Upper lobe of left lung (tissue), 6 donors: Measurements from ENCODE around the gene CXCL17. TPM values are rescaled to one million over a fixed set of nuclear protein-coding genes. Genes with fewer than 3 reads are reported as not detected.
A peak's percentile ranks its signal among the peaks of the same experiment; 100 is the strongest.

Source experiments
- ATAC-seq, 2 donors: fragments of 200-7000 bp; cut with Tn5 transposase; one replicate each; pipeline ENCODE4 v1.9.1; 2022; ENCODE audit warnings: mild to moderate bottlenecking in 2 of 2, moderate library complexity in 2 of 2; ENCODE audit not compliant: low FRiP score in 2 of 2
- DNase-seq, 2 donors: peaks; one replicate each; pipeline ENCODE4 v3.0.0-alpha.2; 2019 to 2020
- H3K27ac ChIP-seq, 4 donors: fragments of 200-600 bp; sonication (generic); one replicate each; pipeline ENCODE4 v1.5.1; 2016 to 2019
- H3K27me3 ChIP-seq, 4 donors: fragments of 200-600 bp; sonication (generic); one replicate each; pipeline ENCODE4 v1.5.1; 2017 to 2019
- H3K36me3 ChIP-seq, 4 donors: fragments of 200-600 bp; sonication (generic); one replicate each; pipeline ENCODE4 v1.5.1; 2016 to 2019
- H3K4me1 ChIP-seq, 4 donors: fragments of 200-600 bp; sonication (generic); one replicate each; pipeline ENCODE4 v1.5.1; 2018 to 2019
- H3K4me3 ChIP-seq, 4 donors: fragments of 200-600 bp; sonication (generic); one replicate each; pipeline ENCODE4 v1.5.1; 2017 to 2019; ENCODE audit warnings: mild to moderate bottlenecking in 2 of 4, moderate library complexity in 1 of 4
- H3K9me3 ChIP-seq, 4 donors: fragments of 200-600 bp; sonication (generic); one replicate each; pipeline ENCODE4 v1.5.1; 2018 to 2019
- CTCF ChIP-seq, 6 experiments: fragments of 450-650 bp in 4 of 6; fragments of 200-600 bp in 2 of 6; sonication (generic) in 2 of 6; IDR thresholded peaks; one replicate each; pipeline ENCODE4 v1.5.1; 2016 to 2019; ENCODE audit warnings: antibody characterized with exemption in 6 of 6
- EP300 ChIP-seq, 4 donors: sonication (generic); formaldehyde crosslinking; IDR thresholded peaks; one replicate each; pipeline ENCODE4 v1.5.1; 2017; ENCODE audit warnings: antibody characterized with exemption in 4 of 4, control low read depth in 2 of 4
- POLR2A ChIP-seq, 4 donors: fragments of 450-650 bp; IDR thresholded peaks; one replicate each; pipeline ENCODE4 v1.5.1; 2016 to 2017; ENCODE audit warnings: antibody characterized with exemption in 4 of 4, mild to moderate bottlenecking in 2 of 4
- POLR2AphosphoS5 ChIP-seq, 2 donors: sonication (generic); formaldehyde crosslinking; IDR thresholded peaks; one replicate each; pipeline ENCODE4 v1.5.1; 2017; ENCODE audit warnings: antibody characterized with exemption in 2 of 2
- WGBS, 2 donors: methylation state at CpG; one replicate each; pipeline ENCODE4 v1.1.5; 2017 to 2018; 5-methylcytosine and 5-hydroxymethylcytosine counted together
- total RNA-seq, 6 donors: library from RNA; depleted of rRNA in 4 of 6; stranded (reverse); fragments of >200 nt in 4 of 6; gene quantifications; one replicate each; pipeline versions ENCODE4 v1.1.0 to v1.2.1, GENCODE V29; 2016 to 2021
- donor health status: DM: no; HTN: no; CAD: no; lungs with moderate emphysema.
- donor health status: DM: no; HTN: yes; CAD: no; lungs with severe emphysema.

The CXCL17 gene
- total RNA-seq, 6 donors from 2014 or later = 31.4 to 155 (median 92.3) TPM

GRCh38 chr19:42469311-42470235, 26.8 kb upstream of the CXCL17 start:
- TF ChIP-seq POLR2AphosphoS5 (IDR thresholded peaks at IDR 0.05) = no peak
- no peak for TF ChIP-seq CTCF (IDR thresholded peaks at IDR 0.05)
- TF ChIP-seq POLR2A (IDR thresholded peaks at IDR 0.05) = no peak
- no peak for TF ChIP-seq EP300 (IDR thresholded peaks at IDR 0.05)
- 46 to 66% methylated on average over 8 of the region's 8 CpGs for WGBS, 2 donors
- no peak for DNase-seq
- no peaks in the 10 kb centered on the region for H3K36me3 ChIP-seq
- H3K27ac ChIP-seq = no peak overlapping the region
- no peaks in the 10 kb centered on the region for H3K27me3 ChIP-seq
- H3K4me3 ChIP-seq = no peak overlapping the region
- H3K4me1 ChIP-seq = peaks cover 0 to 15% (median 10%) of the 10 kb centered on the region in 4 donors
- no peaks in the 10 kb centered on the region for H3K9me3 ChIP-seq
- ATAC-seq = no peak

- 84 to 89% methylated on average over 3 of the region's 3 CpGs for WGBS, 2 donors
- TF ChIP-seq POLR2A (IDR thresholded peaks at IDR 0.05) (no peak), CTCF (IDR thresholded peaks at IDR 0.05) (no peak), EP300 (IDR thresholded peaks at IDR 0.05) (no peak), POLR2AphosphoS5 (IDR thresholded peaks at IDR 0.05) (no peak)
- ATAC-seq (no peak), DNase-seq (no peak)
- Histone ChIP-seq H3K4me3 (no peak overlapping the region), H3K27me3 (no peaks in the 10 kb centered on the region), H3K27ac (no peak overlapping the region), H3K9me3 (no peaks in the 10 kb centered on the region), H3K36me3 (no peaks in the 10 kb centered on the region), H3K4me1 (peaks cover 0 to 15% (median 10%) of the 10 kb centered on the region in 4 donors)
Observed at GRCh38 chr19:42468273-42468796, 25.6 kb upstream of the CXCL17 start.

- Histone ChIP-seq H3K27ac (peak overlapping the region in 2 of 4 donors; percentile 5 to 54), H3K36me3 (no peaks in the 10 kb centered on the region), H3K4me1 (peaks cover 0 to 15% (median 10%) of the 10 kb centered on the region in 4 donors), H3K9me3 (no peaks in the 10 kb centered on the region), H3K4me3 (no peak overlapping the region), H3K27me3 (no peaks in the 10 kb centered on the region)
- 48 to 54% methylated on average over 5 of the region's 5 CpGs for WGBS, 2 donors
- no peak for ATAC-seq
- DNase-seq = no peak
- TF ChIP-seq EP300 (IDR thresholded peaks at IDR 0.05) (no peak), POLR2AphosphoS5 (IDR thresholded peaks at IDR 0.05) (no peak)
Observed at GRCh38 chr19:42467183-42467760, 24.5 kb upstream of the CXCL17 start.

- Histone ChIP-seq H3K27me3 (no peaks in the 10 kb centered on the region), H3K9me3 (no peaks in the 10 kb centered on the region), H3K27ac (peak overlapping the region in 3 of 4 donors; percentile 51 to 56 (median 54)), H3K4me3 (no peak overlapping the region), H3K36me3 (no peaks in the 10 kb centered on the region), H3K4me1 (peaks cover 0 to 15% (median 10%) of the 10 kb centered on the region in 4 donors)
- ATAC-seq (no peak), DNase-seq (no peak)
- TF ChIP-seq CTCF (IDR thresholded peaks at IDR 0.05) (no peak), EP300 (IDR thresholded peaks at IDR 0.05) (no peak), POLR2A (IDR thresholded peaks at IDR 0.05) (no peak), POLR2AphosphoS5 (IDR thresholded peaks at IDR 0.05) (no peak)
- 56 to 60% methylated on average over 5 of the region's 5 CpGs for WGBS, 2 donors
Observed at GRCh38 chr19:42466521-42467182, 23.9 kb upstream of the CXCL17 start.

GRCh38 chr19:42465827-42466280, 23.1 kb upstream of the CXCL17 start:
- ATAC-seq (no peak), DNase-seq (no peak)
- peaks cover 0 to 15% (median 11%) of the 10 kb centered on the region in 4 donors for H3K4me1 ChIP-seq
- no peaks in the 10 kb centered on the region for H3K36me3 ChIP-seq
- no peak for TF ChIP-seq POLR2A (IDR thresholded peaks at IDR 0.05)
- no peak for TF ChIP-seq POLR2AphosphoS5 (IDR thresholded peaks at IDR 0.05)
- no peak for TF ChIP-seq CTCF (IDR thresholded peaks at IDR 0.05)
- no peak for TF ChIP-seq EP300 (IDR thresholded peaks at IDR 0.05)
- 76 to 78% methylated on average over 5 of the region's 5 CpGs for WGBS, 2 donors
- H3K27ac ChIP-seq = peak overlapping the region in 3 of 4 donors; percentile 51 to 56 (median 54)
- H3K27me3 ChIP-seq = no peaks in the 10 kb centered on the region
- no peak overlapping the region for H3K4me3 ChIP-seq
- H3K9me3 ChIP-seq = no peaks in the 10 kb centered on the region
